Transverse colon (tissue), 4 donors: ENCODE measurements around the gene N4BP2.

Experiments
- POLR2A ChIP-seq: fragments of 450-650 bp; IDR thresholded peaks from one replicate; pipeline ENCODE4 v1.6.1; 2016; ENCODE audit warnings: antibody characterized with exemption, mild to moderate bottlenecking, moderate library complexity
- POLR2AphosphoS5 ChIP-seq, 3 donors: sonication (generic); formaldehyde crosslinking; IDR thresholded peaks; one replicate each; pipeline ENCODE4 v1.6.1; 2016; ENCODE audit warnings: antibody characterized with exemption in 3 of 3
- TF ChIP-seq, protein P1 (sequence below), 5 experiments: fragments of 200-600 bp in 3 of 5; fragments of 450-650 bp in 2 of 5; sonication (generic) in 3 of 5; IDR thresholded peaks; 1 replicate in 2 of 5; 2 replicates in 3 of 5; pipeline ENCODE4 v1.5.1; 2016 to 2017; ENCODE audit warnings: antibody characterized with exemption in 5 of 5, inconsistent platforms in 3 of 5, mild to moderate bottlenecking in 2 of 5, moderate library complexity in 1 of 5

DNA sequence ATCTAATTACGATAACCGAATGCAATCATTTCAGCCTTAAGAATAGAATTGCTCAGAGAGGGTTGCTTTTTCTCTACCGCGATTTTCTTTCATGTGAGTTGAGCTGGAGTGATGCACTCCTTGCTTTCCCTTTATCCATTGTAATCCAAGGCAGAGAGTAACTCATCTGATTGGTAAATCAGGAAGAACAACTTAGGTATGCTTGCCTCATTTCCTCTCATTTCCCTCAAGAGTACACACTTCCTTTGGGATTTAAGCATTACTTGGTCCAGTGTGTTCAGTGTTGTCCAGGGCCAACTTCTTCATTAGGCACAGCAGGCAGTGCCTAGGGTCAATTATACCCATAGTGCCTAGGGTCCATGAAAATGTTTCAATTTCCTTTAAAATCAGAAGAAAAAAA lies 15.7 kb upstream of the N4BP2 start:
- TF ChIP-seq, protein P1, sequence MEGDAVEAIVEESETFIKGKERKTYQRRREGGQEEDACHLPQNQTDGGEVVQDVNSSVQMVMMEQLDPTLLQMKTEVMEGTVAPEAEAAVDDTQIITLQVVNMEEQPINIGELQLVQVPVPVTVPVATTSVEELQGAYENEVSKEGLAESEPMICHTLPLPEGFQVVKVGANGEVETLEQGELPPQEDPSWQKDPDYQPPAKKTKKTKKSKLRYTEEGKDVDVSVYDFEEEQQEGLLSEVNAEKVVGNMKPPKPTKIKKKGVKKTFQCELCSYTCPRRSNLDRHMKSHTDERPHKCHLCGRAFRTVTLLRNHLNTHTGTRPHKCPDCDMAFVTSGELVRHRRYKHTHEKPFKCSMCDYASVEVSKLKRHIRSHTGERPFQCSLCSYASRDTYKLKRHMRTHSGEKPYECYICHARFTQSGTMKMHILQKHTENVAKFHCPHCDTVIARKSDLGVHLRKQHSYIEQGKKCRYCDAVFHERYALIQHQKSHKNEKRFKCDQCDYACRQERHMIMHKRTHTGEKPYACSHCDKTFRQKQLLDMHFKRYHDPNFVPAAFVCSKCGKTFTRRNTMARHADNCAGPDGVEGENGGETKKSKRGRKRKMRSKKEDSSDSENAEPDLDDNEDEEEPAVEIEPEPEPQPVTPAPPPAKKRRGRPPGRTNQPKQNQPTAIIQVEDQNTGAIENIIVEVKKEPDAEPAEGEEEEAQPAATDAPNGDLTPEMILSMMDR (IDR thresholded peaks at IDR 0.05) = no peak
- TF ChIP-seq POLR2A (no peak), POLR2AphosphoS5 (IDR thresholded peaks at IDR 0.05) (no peak)
